Memory B cell (primary cell): Measurements from ENCODE around the gene LEMD3.

Source experiments
- ATAC-seq: fragments of 150-1000 bp; cut with Tn5 transposase; 2 replicates; pipeline ENCODE4 v1.10.0; 2021; ENCODE audit warnings: low read depth, mild to moderate bottlenecking, moderate library complexity
- DNase-seq, 2 donors: peaks; one replicate each; pipeline ENCODE4 v3.0.0; 2022; ENCODE audit warnings: low spot score in 2 of 2
- H3K27ac Mint-ChIP-seq: one replicate; pipeline ENCODE4 v1.8.0; 2022; ENCODE audit warnings: mild to moderate bottlenecking, moderate library complexity, mixed read lengths
- H3K27me3 Mint-ChIP-seq: one replicate; pipeline ENCODE4 v1.8.0; 2022; ENCODE audit warnings: mixed read lengths
- H3K36me3 Mint-ChIP-seq: one replicate; pipeline ENCODE4 v1.8.0; 2022; ENCODE audit warnings: mild to moderate bottlenecking, mixed read lengths
- H3K4me1 Mint-ChIP-seq: one replicate; pipeline ENCODE4 v1.8.0; 2022; ENCODE audit warnings: mixed read lengths
- H3K4me3 Mint-ChIP-seq: one replicate; pipeline ENCODE4 v1.8.0; 2022; ENCODE audit warnings: mild to moderate bottlenecking, moderate library complexity, mixed read lengths
- H3K9me3 Mint-ChIP-seq: one replicate; pipeline ENCODE4 v1.8.0; 2022; ENCODE audit warnings: mixed read lengths

The LEMD3 gene

DNA sequence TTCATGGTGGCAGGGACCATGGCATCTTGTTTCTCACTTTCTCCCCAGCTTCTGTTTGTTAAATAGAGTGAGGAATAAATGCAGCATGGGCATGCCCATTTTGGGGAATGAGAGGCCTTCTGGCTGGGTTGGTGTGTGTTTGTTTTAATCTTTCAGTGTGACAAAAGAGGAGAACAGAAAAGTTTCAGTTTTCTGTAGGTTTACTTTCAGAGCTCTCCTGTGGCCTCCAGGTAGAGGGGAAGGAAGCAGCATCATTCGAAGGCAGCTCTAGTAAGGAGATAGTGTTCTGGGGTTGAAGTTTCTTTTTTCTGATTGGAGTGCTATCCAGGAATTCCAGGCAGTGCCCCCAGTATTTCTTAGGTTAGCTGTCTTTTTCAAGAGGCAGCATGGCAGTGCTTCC, 124.4 kb downstream of the LEMD3 start:
- no peak overlapping the region for H3K27ac Mint-ChIP-seq
- DNase-seq (no peak), ATAC-seq (no peak)
- H3K4me1 Mint-ChIP-seq, result peaks cover 4% of the 10 kb centered on the region
- peaks cover 3% of the 10 kb centered on the region for H3K9me3 Mint-ChIP-seq
- peaks cover 13% of the 10 kb centered on the region for H3K27me3 Mint-ChIP-seq
- H3K4me3 Mint-ChIP-seq, result no peak overlapping the region
- H3K36me3 Mint-ChIP-seq, result peaks cover 2% of the 10 kb centered on the region

DNA sequence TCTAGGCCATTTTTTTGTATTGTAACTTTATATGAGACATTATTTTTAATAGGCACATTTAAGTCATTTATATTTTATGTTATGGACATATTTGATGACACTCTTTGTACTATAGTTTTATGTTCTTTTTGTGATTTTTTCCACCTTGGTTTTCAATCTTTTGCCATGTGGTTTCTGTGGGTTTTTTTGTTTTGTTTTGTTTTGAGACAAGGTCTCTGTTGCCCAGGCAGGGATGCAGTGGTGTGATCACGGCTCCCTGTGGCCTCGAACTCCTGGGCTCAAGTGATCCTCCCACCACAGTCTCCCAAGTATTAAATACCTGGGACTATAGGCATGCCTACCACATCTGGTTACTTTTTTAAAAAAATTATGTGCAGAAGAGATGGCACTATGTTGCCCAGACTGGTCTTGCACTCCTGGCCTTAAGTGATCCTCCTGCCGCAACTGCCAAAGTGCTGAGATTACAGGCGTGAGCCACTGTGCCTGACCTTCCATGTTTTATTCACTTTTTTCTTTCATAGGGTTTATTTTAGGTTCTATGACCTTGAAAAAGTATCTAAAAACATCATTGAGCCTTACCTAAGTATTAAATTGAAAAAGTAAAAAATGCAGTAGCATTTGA, 125.4 kb downstream of the LEMD3 start:
- Mint-ChIP-seq H3K4me3 (no peak overlapping the region), H3K36me3 (peaks cover 2% of the 10 kb centered on the region), H3K27me3 (peaks cover 12% of the 10 kb centered on the region), H3K9me3 (peaks cover 3% of the 10 kb centered on the region), H3K27ac (no peak overlapping the region), H3K4me1 (peaks cover 6% of the 10 kb centered on the region)
- DNase-seq (no peak), ATAC-seq (no peak)

DNA sequence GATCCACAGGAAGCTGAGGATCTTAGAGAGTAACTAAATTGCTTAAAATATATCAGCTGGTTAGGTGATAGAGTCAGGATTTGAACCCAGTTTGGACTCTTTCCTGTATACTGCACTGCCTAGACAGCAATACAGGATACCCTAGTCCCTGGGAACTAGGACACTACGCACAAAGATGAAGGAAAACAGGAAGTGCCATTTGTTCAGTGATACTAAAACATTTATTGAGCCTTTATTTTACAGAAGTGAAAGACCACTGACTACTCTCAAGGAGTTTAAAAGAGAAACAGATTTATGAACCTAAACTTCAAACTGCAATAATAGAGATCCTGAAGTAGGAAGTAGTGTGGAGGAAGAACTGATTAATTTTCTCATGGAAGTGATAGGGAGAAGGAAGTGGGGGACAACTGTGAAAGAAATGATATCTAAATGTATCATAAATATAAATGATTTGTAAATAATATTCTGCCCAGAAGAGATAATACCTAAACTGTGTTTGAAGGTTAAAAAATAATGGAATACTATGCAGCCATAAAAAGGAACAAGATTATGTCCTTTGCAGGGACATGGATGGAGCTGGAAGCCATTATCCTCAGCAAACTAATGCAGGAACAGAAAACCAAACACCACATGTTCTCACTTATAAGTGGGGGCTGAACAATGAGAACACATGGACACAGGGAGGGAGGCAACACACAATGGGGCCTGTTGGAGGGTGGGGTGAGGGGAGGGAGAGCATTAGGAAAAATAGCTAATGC, 127.3 kb downstream of the LEMD3 start:
- DNase-seq (no peak), ATAC-seq (no peak)
- peaks cover 2% of the 10 kb centered on the region for H3K36me3 Mint-ChIP-seq
- H3K4me3 Mint-ChIP-seq, result no peak overlapping the region
- no peak overlapping the region for H3K27ac Mint-ChIP-seq
- peaks cover 12% of the 10 kb centered on the region for H3K27me3 Mint-ChIP-seq
- H3K4me1 Mint-ChIP-seq, result peaks cover 6% of the 10 kb centered on the region
- H3K9me3 Mint-ChIP-seq, result peaks cover 3% of the 10 kb centered on the region
